ENCODE data around the gene FRMD4A.

Gene FRMD4A

DNA sequence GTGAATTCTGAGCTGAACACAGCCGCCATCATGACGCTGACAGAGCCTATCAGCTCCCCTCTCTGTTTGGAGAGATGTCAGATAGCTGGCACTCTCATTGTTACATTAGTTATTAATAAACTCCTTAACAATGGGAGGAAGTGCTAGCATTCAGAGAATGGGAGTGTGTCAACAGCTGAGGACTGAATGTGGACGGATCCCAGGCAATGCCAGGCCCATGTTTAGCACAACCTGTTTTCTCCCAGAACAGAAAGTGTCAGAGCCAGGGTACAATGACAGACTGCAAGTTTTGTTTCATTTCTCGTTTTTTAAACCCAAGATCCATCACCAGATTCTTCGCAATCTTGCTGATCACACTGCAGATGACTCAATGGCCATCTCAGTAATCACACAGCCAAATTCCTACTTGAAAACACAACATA lies 644.4 kb downstream of the FRMD4A start:
- H3K36me3 Mint-ChIP-seq (ENCODE audit: low read depth), result peaks cover 76% of the 10 kb centered on the region
- H3K27ac Mint-ChIP-seq, result peak overlapping the region; percentile 97
- peaks cover 42% of the 10 kb centered on the region for H3K4me1 Mint-ChIP-seq
- no peaks in the 10 kb centered on the region for H3K9me3 Mint-ChIP-seq
- TF ChIP-seq, protein P1, sequence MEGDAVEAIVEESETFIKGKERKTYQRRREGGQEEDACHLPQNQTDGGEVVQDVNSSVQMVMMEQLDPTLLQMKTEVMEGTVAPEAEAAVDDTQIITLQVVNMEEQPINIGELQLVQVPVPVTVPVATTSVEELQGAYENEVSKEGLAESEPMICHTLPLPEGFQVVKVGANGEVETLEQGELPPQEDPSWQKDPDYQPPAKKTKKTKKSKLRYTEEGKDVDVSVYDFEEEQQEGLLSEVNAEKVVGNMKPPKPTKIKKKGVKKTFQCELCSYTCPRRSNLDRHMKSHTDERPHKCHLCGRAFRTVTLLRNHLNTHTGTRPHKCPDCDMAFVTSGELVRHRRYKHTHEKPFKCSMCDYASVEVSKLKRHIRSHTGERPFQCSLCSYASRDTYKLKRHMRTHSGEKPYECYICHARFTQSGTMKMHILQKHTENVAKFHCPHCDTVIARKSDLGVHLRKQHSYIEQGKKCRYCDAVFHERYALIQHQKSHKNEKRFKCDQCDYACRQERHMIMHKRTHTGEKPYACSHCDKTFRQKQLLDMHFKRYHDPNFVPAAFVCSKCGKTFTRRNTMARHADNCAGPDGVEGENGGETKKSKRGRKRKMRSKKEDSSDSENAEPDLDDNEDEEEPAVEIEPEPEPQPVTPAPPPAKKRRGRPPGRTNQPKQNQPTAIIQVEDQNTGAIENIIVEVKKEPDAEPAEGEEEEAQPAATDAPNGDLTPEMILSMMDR (IDR thresholded peaks at IDR 0.05; ENCODE audit: unreplicated experiment in 3 of 3), result no peak
- H3K27me3 Mint-ChIP-seq (ENCODE audit: low read depth), result no peaks in the 10 kb centered on the region
- peak overlapping the region in 1 of 3 experiments; percentile 57 for H3K4me3 Mint-ChIP-seq

DNA sequence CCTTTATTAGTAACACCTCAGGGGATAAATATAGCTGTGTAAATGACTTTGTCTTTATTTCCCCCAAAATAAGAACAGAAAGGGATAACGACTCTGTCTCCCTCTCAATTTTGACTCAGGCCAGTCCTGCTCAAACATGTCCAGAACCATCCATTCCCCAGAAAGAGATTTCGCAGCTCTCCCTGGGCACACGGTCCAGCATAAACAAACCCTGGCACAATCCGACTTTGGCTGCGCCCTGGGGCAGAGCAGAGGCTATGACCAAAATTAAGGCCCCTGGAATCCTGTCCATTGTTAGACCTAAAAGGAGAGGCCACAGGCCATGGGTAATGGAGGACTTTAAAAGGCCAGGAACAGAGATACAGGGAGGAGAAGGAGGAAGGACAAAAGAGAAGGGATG lies 644.8 kb downstream of the FRMD4A start:
- Mint-ChIP-seq H3K36me3 (ENCODE audit: low read depth) (peaks cover 79% of the 10 kb centered on the region), H3K27me3 (ENCODE audit: low read depth) (no peaks in the 10 kb centered on the region), H3K9me3 (no peaks in the 10 kb centered on the region), H3K27ac (peak overlapping the region; percentile 97), H3K4me3 (peak overlapping the region in 1 of 3 experiments; percentile 34), H3K4me1 (peaks cover 47% of the 10 kb centered on the region)
- TF ChIP-seq, protein P1 (IDR thresholded peaks at IDR 0.05; ENCODE audit: unreplicated experiment in 3 of 3), result no peak

DNA sequence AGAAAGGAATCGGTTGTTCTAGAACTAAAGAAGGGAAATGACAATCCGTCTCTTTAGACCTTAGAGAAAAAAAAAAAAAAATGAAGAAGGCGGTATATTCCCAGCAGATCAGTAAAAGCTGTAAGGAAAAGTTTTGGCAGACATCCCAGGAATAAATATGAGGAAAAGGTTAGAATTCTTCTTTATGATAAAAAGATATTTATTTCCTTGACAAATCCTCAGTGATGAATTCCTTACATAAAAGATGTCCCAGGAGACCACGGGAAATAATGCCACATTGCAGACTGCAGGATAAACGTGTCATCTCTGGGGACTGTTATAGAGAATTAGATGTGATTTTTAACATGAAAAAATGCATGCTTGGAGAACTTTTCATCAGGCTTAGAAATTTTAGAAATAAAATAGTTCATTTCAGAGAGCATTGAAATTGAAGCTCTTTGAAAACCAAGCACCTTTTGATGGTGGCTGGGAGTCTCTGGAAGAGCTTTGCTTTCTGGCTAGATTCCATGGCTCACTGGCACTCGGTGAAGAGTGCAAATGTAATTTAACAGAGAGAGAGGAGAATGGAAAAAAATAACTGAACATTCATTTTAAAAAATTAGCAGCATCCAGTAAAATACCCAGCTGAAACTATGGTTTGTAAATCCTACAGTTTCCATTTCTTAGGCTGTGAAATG lies 645.8 kb downstream of the FRMD4A start:
- TF ChIP-seq, protein P1 (IDR thresholded peaks at IDR 0.05; ENCODE audit: unreplicated experiment in 3 of 3), result no peak

DNA sequence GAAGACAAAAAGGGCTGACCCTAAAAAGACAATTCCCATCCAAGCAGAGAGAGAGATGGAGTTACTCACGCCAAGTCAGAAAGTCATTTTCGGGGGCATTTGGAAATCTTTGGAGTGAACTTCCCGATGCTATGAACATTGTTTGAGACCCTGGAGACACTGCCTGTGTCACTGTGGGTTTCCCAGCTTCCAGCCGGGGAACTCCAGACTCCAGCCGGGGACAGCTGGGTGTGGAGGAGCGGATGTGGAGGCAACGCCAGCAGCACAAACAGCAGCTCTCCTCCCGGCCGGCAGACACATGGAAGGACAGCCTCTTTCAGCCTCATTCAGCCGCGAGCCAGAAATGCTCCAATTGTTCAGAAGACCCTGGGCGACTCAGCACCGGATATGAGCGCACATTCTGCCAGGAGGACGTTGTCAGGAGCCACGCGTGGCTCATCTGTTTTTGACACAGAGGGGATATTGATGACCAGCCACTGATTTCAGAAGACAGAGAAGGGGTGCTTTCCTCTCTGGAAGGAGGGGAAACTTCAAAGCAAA lies 646.4 kb downstream of the FRMD4A start:
- Mint-ChIP-seq H3K9me3 (no peaks in the 10 kb centered on the region), H3K4me1 (peaks cover 49% of the 10 kb centered on the region), H3K36me3 (ENCODE audit: low read depth) (peaks cover 74% of the 10 kb centered on the region), H3K4me3 (peak overlapping the region; percentile 47 to 72 (median 59)), H3K27me3 (ENCODE audit: low read depth) (no peaks in the 10 kb centered on the region), H3K27ac (peak overlapping the region; percentile 97)
- TF ChIP-seq, protein P1 (IDR thresholded peaks at IDR 0.05; ENCODE audit: unreplicated experiment in 3 of 3), result no peak

More for the DNA sequence above, 645.8 kb downstream of the FRMD4A start:
- H3K27ac Mint-ChIP-seq, result peak overlapping the region; percentile 97
- H3K9me3 Mint-ChIP-seq, result no peaks in the 10 kb centered on the region
- H3K36me3 Mint-ChIP-seq (ENCODE audit: low read depth), result peaks cover 72% of the 10 kb centered on the region
- peak overlapping the region; percentile 47 to 72 (median 59) for H3K4me3 Mint-ChIP-seq
- no peaks in the 10 kb centered on the region for H3K27me3 Mint-ChIP-seq (ENCODE audit: low read depth)
- H3K4me1 Mint-ChIP-seq, result peaks cover 49% of the 10 kb centered on the region

DNA sequence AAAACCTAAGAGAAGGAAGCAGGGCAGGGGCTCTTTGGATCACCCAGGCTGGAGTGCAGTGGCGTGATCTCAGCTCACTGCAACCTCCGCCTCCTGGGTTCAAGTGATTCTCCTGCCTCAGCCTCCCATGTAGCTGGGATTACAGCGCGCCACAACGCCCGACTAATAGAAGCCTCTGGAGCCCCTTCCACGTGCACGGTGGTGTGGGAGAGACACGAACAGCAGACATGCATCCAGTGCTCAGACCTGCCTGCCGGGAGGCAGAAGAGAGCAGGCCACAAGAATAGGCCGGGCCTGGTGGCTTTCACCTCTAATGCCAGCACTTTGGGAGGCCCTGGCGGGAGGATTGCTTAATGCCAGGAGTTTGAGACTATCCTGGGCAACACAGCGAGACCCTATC lies 647.7 kb downstream of the FRMD4A start:
- Mint-ChIP-seq H3K4me1 (peaks cover 49% of the 10 kb centered on the region), H3K4me3 (no peak overlapping the region), H3K27ac (peak overlapping the region in 1 of 3 experiments; percentile 97), H3K9me3 (no peaks in the 10 kb centered on the region), H3K36me3 (ENCODE audit: low read depth) (peaks cover 76% of the 10 kb centered on the region), H3K27me3 (ENCODE audit: low read depth) (no peaks in the 10 kb centered on the region)
- TF ChIP-seq, protein P1 (IDR thresholded peaks at IDR 0.05; ENCODE audit: unreplicated experiment in 3 of 3), result no peak

DNA sequence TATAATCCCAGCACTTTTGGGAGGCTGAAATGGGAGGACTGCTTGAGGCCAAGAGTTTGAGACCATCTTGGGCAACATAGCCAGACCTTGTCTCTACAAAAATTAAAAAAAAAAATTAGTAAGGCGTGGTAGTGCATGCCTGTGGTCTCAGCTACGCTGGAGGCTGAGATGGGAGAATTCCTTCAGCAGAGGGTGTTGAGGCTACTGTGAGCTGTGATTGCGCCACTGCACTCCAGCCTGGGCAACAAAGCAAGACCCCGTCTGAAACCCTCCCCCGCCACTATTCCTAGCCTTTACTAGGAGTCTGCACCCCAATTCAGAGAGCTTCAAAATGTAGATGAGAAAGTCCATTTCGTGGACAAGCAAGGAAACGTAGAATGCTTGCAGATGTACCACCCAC lies 648.8 kb downstream of the FRMD4A start:
- Mint-ChIP-seq H3K36me3 (ENCODE audit: low read depth) (peaks cover 76% of the 10 kb centered on the region), H3K4me3 (no peak overlapping the region), H3K4me1 (peaks cover 54% of the 10 kb centered on the region), H3K27ac (peak overlapping the region; percentile 30 to 74 (median 41)), H3K27me3 (ENCODE audit: low read depth) (no peaks in the 10 kb centered on the region), H3K9me3 (no peaks in the 10 kb centered on the region)
- TF ChIP-seq, protein P1 (IDR thresholded peaks at IDR 0.05; ENCODE audit: unreplicated experiment in 3 of 3), result no peak

Data from nephron (organoid).